RWPE1 (cell line): ENCODE results near the gene FOSB.

ENCODE experiments used
- CTCF ChIA-PET: fragments of 350-600 bp; sonication (Branson Sonifier 250); formaldehyde crosslinking; extraction: SDS; loops from one replicate; lab custom pipeline; 2021; lab: Yijun Ruan, JAX
- POLR2A ChIA-PET: fragments of 400-600 bp; formaldehyde crosslinking; extraction: SDS; loops from one replicate; lab custom pipeline; 2020; ENCODE audit warnings: antibody characterized with exemption; ENCODE audit not compliant: low non-redundant PET; lab: Yijun Ruan, JAX
- DNase-seq: peaks from one replicate; pipeline ENCODE4 v3.0.0; 2012; ENCODE audit warnings: low spot score
- H3K27ac ChIP-seq: fragments of 450-650 bp; 2 replicates; pipeline ENCODE4 v1.5.1; 2017
- CTCF ChIP-seq: fragments of 450-650 bp; conservative IDR thresholded peaks from 2 replicates; pipeline ENCODE4 v1.5.1; 2017; ENCODE audit warnings: low read depth, mild to moderate bottlenecking

Gene FOSB

DNA sequence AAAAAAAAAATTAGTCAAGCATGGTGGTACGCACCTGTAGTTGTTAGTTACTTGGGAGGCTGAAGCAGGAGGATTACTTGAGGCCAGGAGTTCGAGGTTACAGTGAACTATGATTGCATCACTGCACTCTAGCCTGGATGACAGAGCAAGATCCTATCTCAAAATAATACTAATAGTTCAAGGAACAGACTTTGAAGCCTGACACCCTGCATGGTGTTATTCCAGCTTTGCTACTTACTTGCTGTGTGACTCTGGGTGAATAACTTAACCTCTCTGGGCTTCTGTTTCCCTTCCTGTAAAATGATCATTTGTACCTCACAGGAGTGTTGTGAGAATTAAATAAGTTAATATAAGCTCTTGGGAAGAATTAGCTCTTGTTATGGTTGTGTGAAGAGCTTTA is 3.5 kb upstream of the FOSB start:
- no peak for DNase-seq
- no peak overlapping the region for H3K27ac ChIP-seq
- no peak for TF ChIP-seq CTCF
- ChIA-PET CTCF (interaction anchor here (0.5 to 0.9 kb wide), 2 partner anchors 19 to 233 kb away, joined by 3 to 5 read pairs; no protein-coding TSS in a partner anchor), POLR2A (interaction anchor here (0.6 kb wide), 1 partner anchor 216 kb away, joined by 6 read pairs; no protein-coding TSS in a partner anchor)

- H3K27ac ChIP-seq: no peak overlapping the region
- no peak for DNase-seq
- TF ChIP-seq CTCF: no peak
- POLR2A ChIA-PET: no interaction called here
- CTCF ChIA-PET: interaction anchor here (0.9 kb wide), 1 partner anchor 20 kb away, joined by 3 read pairs; no protein-coding TSS in a partner anchor
Observed at GRCh38 chr19:45464852-45465441, 2.8 kb upstream of the FOSB start.

DNA sequence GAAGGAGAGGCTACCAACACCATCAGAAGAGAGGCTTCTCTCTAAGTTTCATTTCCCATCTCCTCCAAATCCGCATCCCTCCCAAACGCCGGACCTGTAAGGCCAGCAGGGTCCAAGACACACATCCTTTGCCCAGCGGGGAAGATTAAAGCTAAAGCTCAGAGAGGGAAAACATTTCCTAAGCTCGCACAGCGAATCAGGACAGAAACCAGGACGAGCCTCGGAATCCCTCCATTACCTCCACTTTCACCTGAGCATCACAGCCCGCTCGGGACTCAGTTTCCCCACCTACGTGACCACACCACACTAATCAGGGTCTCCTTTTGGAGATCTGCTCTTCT is 711 bp upstream of the FOSB start:
- H3K27ac ChIP-seq: peak overlapping the region; percentile 96
- ChIA-PET POLR2A (interaction anchor here (0.6 to 3.0 kb wide), 4 partner anchors 10 to 28 kb away, joined by 4 to 14 read pairs (median 5); no protein-coding TSS in a partner anchor), CTCF (interaction anchor here (1.0 to 2.9 kb wide), 4 partner anchors 12 to 65 kb away, joined by 3 to 23 read pairs (median 8); no protein-coding TSS in a partner anchor)
- no peak for TF ChIP-seq CTCF
- no peak for DNase-seq

DNA sequence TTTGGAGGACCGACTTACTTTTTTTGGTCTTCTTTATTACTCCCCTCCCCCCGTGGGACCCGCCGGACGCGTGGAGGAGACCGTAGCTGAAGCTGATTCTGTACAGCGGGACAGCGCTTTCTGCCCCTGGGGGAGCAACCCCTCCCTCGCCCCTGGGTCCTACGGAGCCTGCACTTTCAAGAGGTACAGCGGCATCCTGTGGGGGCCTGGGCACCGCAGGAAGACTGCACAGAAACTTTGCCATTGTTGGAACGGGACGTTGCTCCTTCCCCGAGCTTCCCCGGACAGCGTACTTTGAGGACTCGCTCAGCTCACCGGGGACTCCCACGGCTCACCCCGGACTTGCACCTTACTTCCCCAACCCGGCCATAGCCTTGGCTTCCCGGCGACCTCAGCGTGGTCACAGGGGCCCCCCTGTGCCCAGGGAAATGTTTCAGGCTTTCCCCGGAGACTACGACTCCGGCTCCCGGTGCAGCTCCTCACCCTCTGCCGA is 409 bp downstream of the FOSB start:
- ChIA-PET CTCF (interaction anchor here (0.7 to 2.9 kb wide), 6 partner anchors 11 to 97 kb away, joined by 3 to 23 read pairs (median 8); no protein-coding TSS in a partner anchor), POLR2A (interaction anchor here (0.9 to 3.0 kb wide), 4 partner anchors 9 to 29 kb away, joined by 4 to 14 read pairs (median 8); no protein-coding TSS in a partner anchor)
- DNase-seq: no peak
- no peak for TF ChIP-seq CTCF
- H3K27ac ChIP-seq: peak overlapping the region; percentile 96

GRCh38 chr19:45468803-45469131 is 971 bp downstream of the FOSB start:
- no peak for TF ChIP-seq CTCF
- ChIA-PET POLR2A (interaction anchor here (0.6 to 3.0 kb wide), 5 partner anchors 10 to 1279 kb away, joined by 4 to 14 read pairs (median 6); no protein-coding TSS in a partner anchor), CTCF (interaction anchor here (0.7 to 2.9 kb wide), 3 partner anchors 10 to 98 kb away, joined by 3 to 23 read pairs (median 13); no protein-coding TSS in a partner anchor)
- peak overlapping the region; percentile 96 for H3K27ac ChIP-seq
- DNase-seq: no peak

- H3K27ac ChIP-seq: peak overlapping the region; percentile 96
- CTCF ChIA-PET: interaction anchor here (1.9 to 2.9 kb wide), 2 partner anchors 10 to 30 kb away, joined by 13 to 23 read pairs; no protein-coding TSS in a partner anchor
- DNase-seq: peak; percentile 94
- POLR2A ChIA-PET: interaction anchor here (0.6 to 3.0 kb wide), 7 partner anchors 10 to 1278 kb away, joined by 4 to 14 read pairs (median 6); no protein-coding TSS in a partner anchor
- no peak for TF ChIP-seq CTCF
Observed at GRCh38 chr19:45469132-45469944, 1.5 kb downstream of the FOSB start.
